SK-N-MC (cell line): ENCODE measurements around the gene COPS7A.

Source experiments
- DNase-seq: peaks from one replicate; pipeline ENCODE4 v3.0.0-alpha.2; 2011; ENCODE audit warnings: low read depth, low spot score
- H3K27ac ChIP-seq: fragments of 200-600 bp; sonication (generic); 2 replicates; pipeline ENCODE4 v1.5.1; 2016; ENCODE audit warnings: mixed run types
- H3K36me3 ChIP-seq: fragments of 200-600 bp; sonication (generic); 2 replicates; pipeline ENCODE4 v1.6.1; 2017; ENCODE audit warnings: antibody characterized with exemption, low read length, mixed read lengths; ENCODE audit not compliant: insufficient read depth
- H3K4me3 ChIP-seq: fragments of 200-600 bp; sonication (generic); 2 replicates; pipeline ENCODE4 v1.5.1; 2016
- H3K9ac ChIP-seq: fragments of 200-600 bp; sonication (generic); 2 replicates; pipeline ENCODE4 v1.8.0; 2017; ENCODE audit warnings: mixed run types, mixed read lengths; ENCODE audit not compliant: insufficient read length
- H3K9me3 ChIP-seq: fragments of 200-600 bp; sonication (generic); 2 replicates; pipeline ENCODE4 v1.6.1; 2017; ENCODE audit warnings: low read depth, mild to moderate bottlenecking, antibody characterized with exemption, low read length, moderate library complexity, mixed read lengths
- EZH2 ChIP-seq: fragments of 200-600 bp; sonication (generic); IDR thresholded peaks from one replicate; pipeline ENCODE4 v1.6.1; 2017; ENCODE audit warnings: antibody characterized with exemption
- FOXP2 ChIP-seq: optimal IDR thresholded peaks from 2 replicates; pipeline ENCODE3; 2011; ENCODE audit warnings: mild to moderate bottlenecking, moderate library complexity; ENCODE audit not compliant: insufficient read depth; ENCODE audit errors: extremely low read length, control extremely low read depth
- POLR2AphosphoS5 ChIP-seq: IDR thresholded peaks from 2 replicates; pipeline ENCODE4 v1.6.1; 2012; ENCODE audit warnings: mild to moderate bottlenecking, low read depth, low read length, borderline replicate concordance

COPS7A gene

DNA sequence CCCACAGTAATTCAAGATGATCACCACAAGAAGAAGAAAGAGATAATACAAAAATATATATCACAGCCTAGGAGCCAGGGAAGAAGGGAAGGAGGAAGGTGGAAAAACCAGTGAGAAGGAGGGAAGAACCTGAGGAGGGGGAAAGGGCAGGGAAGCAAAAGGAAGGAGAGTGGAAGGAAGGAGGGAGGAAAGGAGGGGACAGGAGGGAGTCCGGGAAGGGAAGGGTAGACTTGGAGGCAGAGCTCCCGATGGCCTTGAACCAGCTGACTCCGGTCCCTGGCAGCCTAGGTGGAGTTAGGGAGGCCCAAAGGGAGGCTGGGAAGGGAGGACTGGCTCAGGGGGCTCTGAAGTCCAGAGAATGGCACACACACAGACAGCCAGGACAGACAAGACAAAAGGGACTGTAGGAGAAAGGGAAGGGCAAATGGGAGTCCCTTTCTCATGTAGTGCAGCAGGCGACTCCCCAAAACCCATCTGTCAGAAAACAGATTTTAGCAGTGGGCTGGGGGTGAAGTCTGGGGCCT is 30.0 kb upstream of the COPS7A start:
- no peak overlapping the region for H3K9ac ChIP-seq
- H3K27ac ChIP-seq = no peak overlapping the region
- DNase-seq = no peak
- no peak overlapping the region for H3K4me3 ChIP-seq
- H3K9me3 ChIP-seq = no peaks in the 10 kb centered on the region
- TF ChIP-seq EZH2 (no peak), POLR2AphosphoS5 (no peak)
- H3K36me3 ChIP-seq = no peaks in the 10 kb centered on the region

DNA sequence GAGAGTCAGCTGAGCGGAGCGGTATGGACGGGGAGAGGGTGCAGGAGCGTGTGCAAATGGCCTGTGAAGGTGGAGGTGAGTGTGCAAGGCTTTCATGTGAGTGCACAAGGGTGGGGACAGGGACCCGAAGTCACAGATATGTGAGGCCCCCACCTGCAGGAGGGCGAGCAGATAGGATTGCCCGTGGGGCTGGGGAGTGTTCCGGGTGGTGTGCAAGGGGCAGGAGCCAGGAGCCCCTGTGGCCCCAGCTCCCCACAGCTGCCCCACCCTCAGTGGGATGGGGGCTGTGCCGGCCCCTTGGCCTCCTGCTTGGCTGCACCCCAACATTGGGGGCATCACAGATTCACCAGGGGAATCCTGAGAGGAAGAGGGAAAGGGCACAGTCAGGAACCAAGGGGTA is 29.1 kb upstream of the COPS7A start:
- TF ChIP-seq FOXP2 (no peak), POLR2AphosphoS5 (no peak), EZH2 (no peak)
- Histone ChIP-seq H3K36me3 (no peaks in the 10 kb centered on the region), H3K27ac (no peak overlapping the region), H3K9me3 (no peaks in the 10 kb centered on the region), H3K9ac (no peak overlapping the region), H3K4me3 (no peak overlapping the region)
- DNase-seq = no peak

DNA sequence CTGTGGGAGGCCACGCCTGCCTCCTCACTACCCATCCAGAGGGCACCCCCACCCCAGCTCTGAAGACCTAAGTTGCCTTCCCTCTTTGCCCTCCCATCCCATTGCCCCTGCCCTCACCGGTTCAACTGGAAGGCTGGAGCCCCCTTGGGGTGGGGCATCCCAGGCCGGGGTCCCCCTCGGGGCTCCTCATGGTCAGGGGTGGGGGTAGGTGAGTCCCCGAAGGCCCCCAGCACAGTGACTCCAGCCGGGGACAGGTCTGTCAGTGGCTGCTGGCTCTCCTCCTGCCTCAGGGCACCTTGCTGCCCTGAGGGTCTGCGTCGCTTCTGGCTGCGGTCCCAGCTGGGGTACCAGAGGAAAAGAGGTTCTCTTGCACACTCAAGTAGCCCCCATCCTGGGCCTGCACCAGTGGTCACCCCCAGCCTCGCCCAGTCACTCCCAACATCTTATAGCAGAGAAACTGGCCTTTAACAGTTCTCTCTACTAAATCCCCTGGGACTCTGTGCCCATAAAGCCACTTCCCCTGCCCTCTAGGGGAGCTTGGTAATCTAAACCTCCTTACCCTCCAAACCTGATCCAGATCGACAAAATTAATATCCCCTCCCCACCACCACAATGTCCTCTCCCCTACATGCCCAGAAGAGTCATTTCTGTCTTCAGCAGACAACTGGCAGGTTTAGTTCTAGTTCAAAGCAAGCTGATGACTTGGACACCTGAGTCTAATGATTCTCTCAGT is 28.4 kb upstream of the COPS7A start:
- TF ChIP-seq EZH2 (no peak), POLR2AphosphoS5 (no peak), FOXP2 (no peak)
- H3K36me3 ChIP-seq = no peaks in the 10 kb centered on the region
- H3K4me3 ChIP-seq = no peak overlapping the region
- H3K9ac ChIP-seq = no peak overlapping the region
- no peak overlapping the region for H3K27ac ChIP-seq
- DNase-seq = no peak
- no peaks in the 10 kb centered on the region for H3K9me3 ChIP-seq

DNA sequence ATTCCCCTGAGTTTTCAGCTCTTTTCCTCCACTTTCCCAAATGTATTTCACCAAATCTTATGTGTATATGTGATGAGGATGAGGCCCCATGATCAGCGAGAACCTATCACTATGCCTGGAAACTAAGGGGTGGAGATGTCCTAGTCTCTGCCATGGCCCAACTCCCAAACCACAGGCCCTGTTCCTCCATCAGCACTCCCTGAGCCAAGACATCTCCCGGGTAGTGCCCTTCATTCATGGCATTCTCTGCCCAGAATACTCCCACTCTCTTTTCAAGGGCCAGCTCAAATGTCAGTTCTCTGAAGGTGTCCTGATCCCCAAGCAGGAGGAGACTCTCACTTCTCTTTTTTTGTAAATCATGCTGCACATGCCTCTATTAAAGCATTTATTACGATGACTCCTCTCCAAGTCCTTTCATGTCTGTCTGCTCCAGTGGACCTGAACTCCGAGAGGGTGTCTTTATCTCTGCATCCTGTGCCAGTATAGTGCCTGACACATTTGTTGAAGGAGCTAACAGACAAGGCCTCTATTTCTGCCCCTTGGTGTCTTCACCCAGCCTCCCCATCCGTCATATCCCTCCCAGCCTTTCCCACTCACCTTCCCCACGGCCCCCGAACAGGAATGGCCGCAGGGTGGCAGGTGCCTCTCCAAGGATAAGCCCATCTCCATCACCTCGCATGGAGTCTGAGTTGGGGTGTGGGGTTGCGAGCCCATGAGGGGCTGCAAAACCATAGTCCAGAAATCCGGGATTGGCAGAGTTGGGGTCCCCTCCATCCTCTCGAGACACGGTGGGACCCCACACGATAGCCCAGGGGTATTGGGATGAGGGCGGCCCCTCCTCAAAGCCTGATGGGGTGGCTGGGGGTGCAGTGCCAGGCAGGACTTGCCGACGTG is 26.9 kb upstream of the COPS7A start:
- Histone ChIP-seq H3K4me3 (no peak overlapping the region), H3K36me3 (no peaks in the 10 kb centered on the region), H3K27ac (no peak overlapping the region), H3K9me3 (no peaks in the 10 kb centered on the region), H3K9ac (no peak overlapping the region)
- TF ChIP-seq EZH2 = no peak
- no peak for TF ChIP-seq POLR2AphosphoS5
- no peak for DNase-seq

DNA sequence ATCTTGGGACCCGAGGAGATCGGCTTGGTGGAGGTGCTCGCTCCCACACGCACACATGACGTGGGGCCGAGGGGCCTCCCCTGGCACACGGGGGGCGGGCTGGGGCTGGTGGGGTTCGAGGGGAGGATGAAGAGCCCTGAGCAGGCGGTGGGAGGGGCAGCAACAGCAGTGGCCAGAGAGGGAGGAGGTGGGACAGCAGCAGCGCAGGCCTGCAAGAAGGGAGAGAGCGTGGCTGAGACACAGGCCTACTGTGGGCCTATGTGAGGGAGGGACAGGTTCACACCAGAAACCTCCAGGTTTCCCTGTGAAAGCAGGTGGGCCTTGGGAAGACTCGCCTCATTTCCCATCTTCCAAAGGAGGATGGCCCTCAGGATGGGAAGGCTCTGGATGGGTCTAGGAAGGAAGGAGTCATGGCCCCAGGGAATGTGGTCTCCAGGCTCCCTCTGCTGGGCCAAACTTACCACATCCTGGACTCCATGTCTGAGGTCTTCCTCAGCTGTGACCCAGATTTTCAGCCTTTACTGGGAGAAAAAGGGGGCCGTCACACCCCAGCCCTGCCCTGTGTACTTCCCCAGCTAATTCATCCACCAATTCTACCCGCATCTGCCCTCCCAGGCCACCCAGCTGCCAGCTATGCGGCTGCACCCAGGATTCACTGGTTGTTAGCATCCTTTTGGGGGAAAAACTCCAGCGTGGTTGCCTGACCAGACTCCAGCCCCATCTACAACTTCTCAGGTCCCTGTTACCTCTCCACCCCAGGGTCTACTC is 26.1 kb upstream of the COPS7A start:
- Histone ChIP-seq H3K36me3 (no peaks in the 10 kb centered on the region), H3K9ac (no peak overlapping the region), H3K9me3 (no peaks in the 10 kb centered on the region), H3K27ac (no peak overlapping the region), H3K4me3 (no peak overlapping the region)
- DNase-seq = no peak
- no peak for TF ChIP-seq FOXP2
- TF ChIP-seq EZH2 = no peak
- no peak for TF ChIP-seq POLR2AphosphoS5

DNA sequence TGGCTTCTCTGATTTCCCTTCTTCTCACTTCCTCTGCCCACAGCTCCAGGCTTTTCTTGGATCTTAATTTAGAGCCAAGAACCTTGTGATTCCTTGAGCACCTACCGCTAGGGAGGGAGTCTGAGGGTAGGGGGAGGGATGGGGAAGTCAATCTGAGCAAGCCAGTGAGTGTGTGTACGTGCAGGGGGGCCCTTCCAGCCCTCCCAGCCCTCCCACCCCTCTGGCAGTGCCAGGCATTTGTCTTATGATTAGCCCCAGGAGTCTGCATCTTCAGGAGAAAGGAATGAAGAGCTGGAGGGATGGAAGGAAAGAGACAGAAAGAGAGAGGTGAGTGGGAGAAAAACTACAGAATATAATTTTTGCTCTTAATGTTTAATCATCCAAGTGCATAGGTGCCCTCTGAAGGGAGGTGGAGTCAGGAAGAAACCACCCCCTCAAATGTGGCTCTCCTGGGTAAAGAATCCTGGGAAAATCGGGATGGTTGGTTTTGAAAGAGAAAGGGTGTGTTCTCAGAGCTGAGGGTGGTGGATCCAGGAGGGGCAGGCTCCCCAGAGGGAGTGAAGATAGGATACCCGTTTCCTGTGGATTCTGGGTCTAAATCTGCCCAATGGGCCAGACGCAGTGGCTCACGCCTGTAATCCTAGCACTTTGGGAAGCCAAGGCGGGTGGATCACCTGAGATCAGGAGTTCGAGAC is 25.3 kb upstream of the COPS7A start:
- no peak overlapping the region for H3K27ac ChIP-seq
- TF ChIP-seq POLR2AphosphoS5 (no peak), EZH2 (no peak)
- DNase-seq = no peak
- H3K9ac ChIP-seq = no peak overlapping the region
- no peak overlapping the region for H3K4me3 ChIP-seq
- H3K9me3 ChIP-seq = no peaks in the 10 kb centered on the region
- no peaks in the 10 kb centered on the region for H3K36me3 ChIP-seq

DNA sequence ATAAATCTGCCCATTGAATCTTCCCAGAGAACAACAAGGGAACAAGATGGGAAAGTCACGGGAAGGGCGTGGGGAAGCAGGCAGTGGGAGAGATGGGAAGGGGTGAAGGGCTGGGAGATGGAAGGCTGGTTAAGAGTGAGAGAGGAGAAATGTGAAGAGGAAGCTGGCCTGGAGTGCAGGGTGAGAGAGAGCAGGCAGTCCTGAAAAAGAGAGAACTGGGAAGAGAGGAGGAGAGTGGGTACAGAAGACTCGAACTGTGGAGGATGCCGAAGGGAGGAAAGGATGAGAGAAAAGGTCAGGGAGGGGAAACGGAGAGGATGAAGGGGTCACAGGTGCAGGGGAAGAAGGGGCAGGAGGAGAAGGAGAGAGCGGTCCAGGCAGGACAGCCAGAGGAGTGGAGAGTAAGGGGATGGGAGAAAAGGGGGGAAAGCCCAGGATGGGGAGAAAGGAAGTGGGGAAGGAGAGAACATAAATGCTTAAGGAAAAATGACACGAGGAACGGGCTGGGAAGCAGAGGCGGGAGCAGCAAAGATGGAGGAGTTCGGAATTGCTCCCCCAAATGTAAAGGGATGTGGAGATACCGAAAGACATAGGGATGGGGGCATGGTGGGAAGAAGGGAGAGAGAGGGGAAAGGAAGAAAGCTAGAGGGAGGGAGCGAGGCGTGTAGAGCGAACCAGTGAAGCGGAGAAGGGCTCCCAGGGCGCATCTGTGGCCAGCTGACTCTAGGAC is 24.4 kb upstream of the COPS7A start:
- H3K27ac ChIP-seq = no peak overlapping the region
- peak overlapping the region; percentile 80 for H3K4me3 ChIP-seq
- no peak overlapping the region for H3K9ac ChIP-seq

More for the DNA sequence above, 24.4 kb upstream of the COPS7A start:
- H3K9me3 ChIP-seq = no peaks in the 10 kb centered on the region
- DNase-seq = no peak
- no peaks in the 10 kb centered on the region for H3K36me3 ChIP-seq
- TF ChIP-seq FOXP2 (no peak), POLR2AphosphoS5 (no peak), EZH2 (no peak)
